Activated CD4-positive, alpha-beta T cell treated with anti-CD3 and anti-CD28 coated beads, Interleukin-2, amount 10 ng/mL, durations not matched to agents 24 days and 14 days (primary cell): Measurements from ENCODE around the gene CTAG1A. TPM values are rescaled to one million over a fixed set of nuclear protein-coding genes. Genes with fewer than 3 reads are reported as not detected.
"Not testable (repeated sequence)": the region's sequence is repeated elsewhere in the genome, so short reads cannot be mapped to it uniquely, and the experiment has no call there.

ENCODE experiments used
- DNase-seq: peaks from one replicate; pipeline ENCODE4 v3.0.0; 2022
- H3K27ac Mint-ChIP-seq: one replicate; pipeline ENCODE4 v1.8.0; 2022; ENCODE audit warnings: mild to moderate bottlenecking, mixed read lengths
- H3K27me3 Mint-ChIP-seq: one replicate; pipeline ENCODE4 v1.8.0; 2022; ENCODE audit warnings: mixed read lengths
- H3K36me3 Mint-ChIP-seq: one replicate; pipeline ENCODE4 v1.8.0; 2022; ENCODE audit warnings: low read depth, mild to moderate bottlenecking, mixed read lengths
- H3K4me1 Mint-ChIP-seq: one replicate; pipeline ENCODE4 v1.8.0; 2021; ENCODE audit warnings: mixed read lengths
- H3K4me3 Mint-ChIP-seq: one replicate; pipeline ENCODE4 v1.8.0; 2022; ENCODE audit warnings: mild to moderate bottlenecking, moderate library complexity, mixed read lengths
- H3K9me3 Mint-ChIP-seq: one replicate; pipeline ENCODE4 v1.8.0; 2021; ENCODE audit warnings: mixed read lengths
- intact Hi-C: fragments of 100-400 bp; cut with micrococcal nuclease; formaldehyde crosslinking; loops from one replicate; pipeline ENCODE4 v1.15.1; 2023
- total RNA-seq: library from RNA; stranded (reverse); gene quantifications from 2 replicates; pipeline ENCODE4 v1.2.3, GENCODE V29; 2022

Gene CTAG1A
- total RNA-seq, 1 donor from 2014 or later, result not detected

GRCh38 chrX:154595559-154596249 lies 10.8 kb downstream of the CTAG1A start:
- DNase-seq, result no peak
- no peak overlapping the region for H3K4me3 Mint-ChIP-seq

GRCh38 chrX:154596290-154596929 lies 11.5 kb downstream of the CTAG1A start:
- Mint-ChIP-seq H3K9me3 (no peaks in the 10 kb centered on the region), H3K27me3 (peaks cover 4% of the 10 kb centered on the region), H3K4me1 (no peaks in the 10 kb centered on the region), H3K4me3 (no peak overlapping the region), H3K27ac (no peak overlapping the region), H3K36me3 (no peaks in the 10 kb centered on the region)
- no peak for DNase-seq
- intact Hi-C loops, result no loop called here

More at GRCh38 chrX:154595559-154596249, 10.8 kb downstream of the CTAG1A start:
- Mint-ChIP-seq H3K9me3 (no peaks in the 10 kb centered on the region), H3K4me1 (no peaks in the 10 kb centered on the region), H3K27ac (no peak overlapping the region), H3K36me3 (no peaks in the 10 kb centered on the region), H3K27me3 (peaks cover 4% of the 10 kb centered on the region)
- intact Hi-C loops, result no loop called here

- Mint-ChIP-seq H3K4me3 (no peak overlapping the region), H3K9me3 (no peaks in the 10 kb centered on the region), H3K27me3 (peaks cover 7% of the 10 kb centered on the region), H3K27ac (no peak overlapping the region), H3K4me1 (no peaks in the 10 kb centered on the region), H3K36me3 (no peaks in the 10 kb centered on the region)
- no peak for DNase-seq
- intact Hi-C loops, result no loop called here
Observed at GRCh38 chrX:154597221-154597620, 12.3 kb downstream of the CTAG1A start.

DNA sequence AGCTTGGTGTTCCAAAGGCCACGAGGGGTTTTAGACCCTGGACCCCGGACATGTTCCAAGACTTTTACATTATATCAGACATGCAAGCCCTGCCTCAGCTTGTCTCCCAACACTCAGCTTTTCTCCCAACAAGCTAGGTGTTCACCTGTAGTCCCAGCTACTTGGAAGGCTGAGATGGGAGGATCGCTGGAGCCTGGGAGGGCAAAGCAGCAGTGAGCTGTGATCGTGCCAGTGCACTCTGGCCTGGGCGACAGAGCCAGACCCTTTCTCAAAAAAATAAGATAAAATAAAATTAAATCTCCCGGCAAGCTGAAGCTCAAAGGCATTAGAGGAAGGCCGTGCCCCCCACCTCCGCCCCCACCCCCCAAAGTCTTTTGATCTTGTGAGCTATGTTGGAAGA lies 13.7 kb downstream of the CTAG1A start:
- no peak for DNase-seq

GRCh38 chrX:154599531-154599930 lies 14.6 kb downstream of the CTAG1A start:
- Mint-ChIP-seq H3K4me1 (peaks cover 2% of the 10 kb centered on the region), H3K27ac (no peak overlapping the region), H3K27me3 (peaks cover 7% of the 10 kb centered on the region), H3K36me3 (no peaks in the 10 kb centered on the region), H3K9me3 (no peaks in the 10 kb centered on the region), H3K4me3 (no peak overlapping the region)
- no peak for DNase-seq
- intact Hi-C loops, result no loop called here

More for the DNA sequence above, 13.7 kb downstream of the CTAG1A start:
- no peaks in the 10 kb centered on the region for H3K36me3 Mint-ChIP-seq
- intact Hi-C loops, result no loop called here
- no peaks in the 10 kb centered on the region for H3K9me3 Mint-ChIP-seq
- H3K4me1 Mint-ChIP-seq, result no peaks in the 10 kb centered on the region
- peaks cover 7% of the 10 kb centered on the region for H3K27me3 Mint-ChIP-seq
- H3K4me3 Mint-ChIP-seq, result no peak overlapping the region
- no peak overlapping the region for H3K27ac Mint-ChIP-seq

DNA sequence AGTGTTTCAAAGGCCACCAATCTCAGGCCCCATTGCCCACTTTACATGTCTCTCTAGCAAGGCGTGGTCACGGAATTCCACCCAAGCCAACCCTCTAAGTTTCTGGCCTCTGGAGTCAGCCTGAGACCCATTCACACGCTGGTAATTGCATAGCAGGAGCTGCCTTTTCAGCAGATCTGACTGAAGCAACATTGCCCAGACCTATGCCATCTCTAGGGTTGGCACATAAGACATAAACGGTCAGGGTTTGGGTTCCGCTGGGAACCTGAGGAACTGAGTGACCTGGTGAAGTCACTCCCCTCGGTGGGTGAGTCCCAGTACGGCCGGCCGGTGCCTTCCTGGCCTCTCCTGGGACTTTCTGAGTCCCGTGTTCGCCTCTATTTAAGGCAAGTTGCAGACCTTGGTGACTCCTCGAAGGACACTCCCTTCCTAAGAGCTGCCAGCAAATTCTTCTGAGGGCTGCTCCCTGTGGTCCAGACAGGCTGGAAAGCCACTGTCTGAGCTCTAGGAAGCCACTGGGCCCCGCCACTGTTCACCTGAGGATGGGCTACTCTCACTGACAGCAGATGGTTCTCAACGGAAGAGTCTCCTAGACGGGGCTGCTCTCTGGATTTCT lies 15.9 kb downstream of the CTAG1A start:
- intact Hi-C loops, result no loop called here
- H3K36me3 Mint-ChIP-seq, result no peaks in the 10 kb centered on the region
- peaks cover 5% of the 10 kb centered on the region for H3K27me3 Mint-ChIP-seq
- H3K4me3 Mint-ChIP-seq, result no peak overlapping the region
- no peak overlapping the region for H3K27ac Mint-ChIP-seq
- DNase-seq, result no peak
- H3K4me1 Mint-ChIP-seq, result peaks cover 2% of the 10 kb centered on the region
- H3K9me3 Mint-ChIP-seq, result no peaks in the 10 kb centered on the region

DNA sequence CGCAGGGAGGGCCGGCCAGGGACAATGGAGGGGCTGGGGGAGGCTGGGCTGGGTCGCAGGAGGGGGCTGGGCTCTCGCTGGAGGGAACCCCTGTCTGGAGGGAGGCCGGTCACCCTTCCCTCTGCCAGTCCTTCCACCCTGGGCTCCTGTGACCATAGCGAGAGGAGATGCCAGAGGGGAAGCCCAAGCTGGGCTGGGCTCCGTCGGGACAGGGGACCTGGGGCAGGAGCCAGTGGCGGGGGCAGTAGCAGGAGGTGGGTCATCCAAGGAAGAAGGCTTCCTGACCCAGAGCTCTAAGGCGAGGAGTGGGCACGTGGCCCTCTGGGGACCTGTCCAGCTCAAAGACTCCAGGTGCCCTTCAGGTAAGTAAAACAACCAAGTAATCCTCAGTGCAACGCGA lies 17.3 kb downstream of the CTAG1A start:
- Mint-ChIP-seq H3K36me3 (no peaks in the 10 kb centered on the region), H3K27me3 (peaks cover 7% of the 10 kb centered on the region), H3K27ac (no peak overlapping the region), H3K4me3 (no peak overlapping the region), H3K4me1 (peaks cover 12% of the 10 kb centered on the region), H3K9me3 (peaks cover 3% of the 10 kb centered on the region)
- DNase-seq, result no peak
- intact Hi-C loops, result no loop called here

GRCh38 chrX:154602766-154603437 lies 18.0 kb downstream of the CTAG1A start:
- Mint-ChIP-seq H3K9me3 (peaks cover 3% of the 10 kb centered on the region), H3K36me3 (no peaks in the 10 kb centered on the region), H3K27me3 (peaks cover 6% of the 10 kb centered on the region), H3K4me3 (no peak overlapping the region), H3K4me1 (peaks cover 12% of the 10 kb centered on the region), H3K27ac (no peak overlapping the region)
- intact Hi-C loops, result no loop called here
- DNase-seq, result no peak

DNA sequence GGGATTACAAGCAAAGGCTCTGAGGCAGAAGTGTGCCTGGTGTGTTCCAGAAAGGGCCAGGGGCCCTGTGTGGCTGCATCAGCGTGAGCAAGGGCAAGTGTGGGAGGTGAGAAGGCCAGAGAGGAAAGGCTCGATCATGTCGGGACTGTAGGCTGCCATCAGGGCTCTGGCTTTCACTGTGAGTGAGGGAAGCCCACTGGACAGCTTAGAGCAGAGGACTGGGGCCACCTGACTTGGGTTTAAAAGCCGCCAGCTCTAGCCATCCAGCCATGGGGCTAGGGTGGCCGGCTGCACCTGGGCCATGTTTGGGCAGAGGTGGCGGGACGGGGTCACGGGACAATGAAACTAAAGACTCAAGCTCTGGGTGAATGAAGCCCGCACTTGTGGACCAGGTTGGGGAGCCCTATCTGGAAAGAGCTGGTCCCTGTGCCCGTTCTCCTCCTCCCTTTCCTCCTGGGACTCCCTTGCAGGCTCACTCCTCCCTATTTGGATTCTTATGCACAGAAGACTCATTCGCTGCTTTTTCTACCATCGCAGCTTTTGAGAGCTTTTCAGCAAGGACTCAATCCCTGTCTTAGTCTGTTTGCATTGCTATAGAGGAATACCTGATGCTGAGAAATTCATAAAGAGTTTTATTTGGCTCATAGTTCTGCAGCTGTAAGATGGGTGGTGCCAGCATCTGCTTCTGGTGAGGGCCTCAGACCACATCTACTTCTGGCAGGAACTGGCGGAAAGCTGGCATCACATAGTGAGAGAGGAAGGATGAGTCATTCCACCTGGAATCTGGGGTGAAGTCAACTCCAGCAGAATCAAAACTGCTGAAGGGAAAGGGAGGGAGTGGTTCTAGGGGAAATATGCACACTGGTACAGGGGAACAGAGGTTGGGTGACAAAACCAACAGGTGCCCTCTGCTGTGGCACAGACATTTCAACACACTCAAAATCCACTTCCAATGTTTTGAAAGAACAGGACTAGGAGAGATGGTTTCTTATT lies 18.8 kb downstream of the CTAG1A start:
- Mint-ChIP-seq H3K9me3 (peaks cover 3% of the 10 kb centered on the region), H3K27ac (no peak overlapping the region), H3K4me1 (peaks cover 12% of the 10 kb centered on the region), H3K27me3 (peaks cover 6% of the 10 kb centered on the region), H3K4me3 (no peak overlapping the region), H3K36me3 (no peaks in the 10 kb centered on the region)
- intact Hi-C loops, result no loop called here
- no peak for DNase-seq

DNA sequence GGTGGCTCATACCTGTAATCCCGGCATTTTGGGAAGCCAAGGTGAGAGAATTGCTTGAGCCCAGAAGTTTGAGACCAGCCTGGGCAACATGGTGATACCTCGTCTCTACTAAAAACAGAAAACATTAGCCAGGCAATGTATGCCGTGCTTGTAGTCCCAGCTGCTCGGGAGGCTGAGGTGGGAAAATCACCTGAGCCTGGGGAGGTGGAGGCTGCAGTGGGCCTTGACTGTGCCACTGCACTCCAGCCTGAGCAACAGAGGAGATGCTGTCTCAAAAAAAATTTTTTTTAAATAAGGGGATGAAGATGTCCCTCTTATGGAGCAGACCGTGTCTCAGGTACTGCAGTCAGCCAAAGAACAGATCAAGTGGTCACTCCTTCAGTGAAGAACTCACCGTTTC lies 20.6 kb downstream of the CTAG1A start:
- Mint-ChIP-seq H3K4me1 (peaks cover 12% of the 10 kb centered on the region), H3K36me3 (no peaks in the 10 kb centered on the region), H3K27ac (no peak overlapping the region), H3K4me3 (no peak overlapping the region), H3K27me3 (peaks cover 6% of the 10 kb centered on the region), H3K9me3 (peaks cover 3% of the 10 kb centered on the region)
- intact Hi-C loops, result no loop called here
- DNase-seq, result no peak

DNA sequence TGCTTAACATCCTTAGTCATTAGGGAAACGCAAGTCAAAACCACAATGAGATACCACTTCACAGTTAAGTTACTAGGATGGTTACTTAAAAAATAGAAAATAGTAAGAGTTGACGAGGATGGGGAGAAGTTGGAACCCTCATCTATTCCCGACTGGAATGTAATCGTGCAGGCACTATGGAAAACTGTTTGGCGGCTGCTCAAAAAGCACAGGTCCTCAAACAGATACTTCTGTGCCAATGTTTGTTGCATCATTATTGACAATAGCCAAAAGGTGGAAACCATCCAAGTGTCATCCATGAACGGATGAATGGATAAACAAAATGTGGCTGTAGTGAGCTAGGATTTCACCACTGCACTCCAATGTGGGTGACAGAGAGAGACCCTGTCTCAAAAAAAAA lies 22.4 kb downstream of the CTAG1A start:
- intact Hi-C loops, result no loop called here
- H3K27ac Mint-ChIP-seq, result no peak overlapping the region
- no peaks in the 10 kb centered on the region for H3K36me3 Mint-ChIP-seq
- peaks cover 12% of the 10 kb centered on the region for H3K4me1 Mint-ChIP-seq
- H3K9me3 Mint-ChIP-seq, result peaks cover 3% of the 10 kb centered on the region
- H3K4me3 Mint-ChIP-seq, result no peak overlapping the region
- DNase-seq, result no peak
- H3K27me3 Mint-ChIP-seq, result peaks cover 3% of the 10 kb centered on the region

- H3K36me3 Mint-ChIP-seq, intact Hi-C loops, H3K27ac Mint-ChIP-seq, H3K9me3 Mint-ChIP-seq, H3K27me3 Mint-ChIP-seq, H3K4me3 Mint-ChIP-seq, DNase-seq: not testable (repeated sequence)
- H3K4me1 Mint-ChIP-seq, result peaks cover 12% of the 10 kb centered on the region
Observed at GRCh38 chrX:154607976-154608375, 23.0 kb downstream of the CTAG1A start.

DNA sequence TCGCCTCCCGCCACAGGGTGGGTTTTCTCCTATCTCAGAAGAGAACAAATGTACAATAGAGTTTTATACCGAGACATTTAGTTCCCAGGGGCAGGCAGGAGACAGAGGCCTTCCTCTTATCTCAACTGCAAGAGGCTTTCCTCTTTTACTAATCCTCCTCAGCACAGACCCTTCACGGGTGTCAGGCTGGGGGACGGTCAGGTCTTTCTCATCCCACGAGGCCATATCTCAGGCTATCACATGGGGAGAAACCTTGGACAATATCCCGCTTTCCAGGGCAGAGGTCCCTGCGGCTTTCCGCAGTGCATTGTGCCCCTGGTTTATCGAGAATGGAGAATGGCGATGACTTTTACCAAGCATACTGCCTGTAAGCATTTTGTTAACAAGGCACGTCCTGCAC lies 23.9 kb downstream of the CTAG1A start:
- H3K36me3 Mint-ChIP-seq, H3K27me3 Mint-ChIP-seq, H3K4me3 Mint-ChIP-seq, intact Hi-C loops, H3K9me3 Mint-ChIP-seq, DNase-seq, H3K27ac Mint-ChIP-seq: not testable (repeated sequence)
- H3K4me1 Mint-ChIP-seq, result peaks cover 12% of the 10 kb centered on the region
